HG02623 (cell line): ENCODE measurements around the gene LIF.
"Not testable (repeated sequence)": the region's sequence is repeated elsewhere in the genome, so short reads cannot be mapped to it uniquely, and the experiment has no call there.

Experiments used
- ATAC-seq: cut with Tn5 transposase; IDR thresholded peaks from one replicate; pipeline ENCODE4 v1.9.1; 2021; ENCODE audit warnings: moderate library complexity; ENCODE audit not compliant: unreplicated experiment

Gene LIF

DNA sequence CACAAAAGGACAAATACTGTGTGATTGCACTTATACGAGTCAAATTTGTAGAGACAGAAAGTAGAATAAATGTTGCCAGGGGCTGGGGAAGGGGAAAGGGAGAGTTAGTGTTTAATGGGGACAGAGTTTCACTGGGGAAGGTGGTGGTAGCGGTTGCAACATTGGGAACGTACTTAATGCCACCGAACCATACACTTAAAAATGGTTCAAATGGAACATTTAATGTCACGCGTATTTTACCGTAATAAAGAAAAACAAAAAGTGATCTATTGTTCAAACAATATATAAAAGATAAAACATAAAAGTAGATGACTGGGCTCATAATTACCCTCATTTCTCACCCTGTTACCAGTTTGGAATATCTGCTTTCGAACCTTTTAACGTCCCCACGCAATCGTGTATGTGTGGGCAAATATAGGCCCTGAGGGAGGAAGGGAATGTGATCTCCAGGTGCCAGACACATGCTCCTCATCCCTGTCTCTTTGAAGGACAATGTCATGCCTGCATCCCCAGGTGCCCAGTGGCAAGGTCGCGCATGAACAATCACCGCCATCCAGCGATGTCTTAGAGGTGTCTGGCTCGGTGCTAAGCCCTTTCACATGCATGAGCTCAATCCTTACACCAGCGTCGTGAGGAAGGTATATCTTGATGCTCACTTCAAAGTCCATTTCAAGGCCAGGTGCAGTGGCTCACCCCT lies 35.3 kb downstream of the LIF start:
- ATAC-seq = no peak

DNA sequence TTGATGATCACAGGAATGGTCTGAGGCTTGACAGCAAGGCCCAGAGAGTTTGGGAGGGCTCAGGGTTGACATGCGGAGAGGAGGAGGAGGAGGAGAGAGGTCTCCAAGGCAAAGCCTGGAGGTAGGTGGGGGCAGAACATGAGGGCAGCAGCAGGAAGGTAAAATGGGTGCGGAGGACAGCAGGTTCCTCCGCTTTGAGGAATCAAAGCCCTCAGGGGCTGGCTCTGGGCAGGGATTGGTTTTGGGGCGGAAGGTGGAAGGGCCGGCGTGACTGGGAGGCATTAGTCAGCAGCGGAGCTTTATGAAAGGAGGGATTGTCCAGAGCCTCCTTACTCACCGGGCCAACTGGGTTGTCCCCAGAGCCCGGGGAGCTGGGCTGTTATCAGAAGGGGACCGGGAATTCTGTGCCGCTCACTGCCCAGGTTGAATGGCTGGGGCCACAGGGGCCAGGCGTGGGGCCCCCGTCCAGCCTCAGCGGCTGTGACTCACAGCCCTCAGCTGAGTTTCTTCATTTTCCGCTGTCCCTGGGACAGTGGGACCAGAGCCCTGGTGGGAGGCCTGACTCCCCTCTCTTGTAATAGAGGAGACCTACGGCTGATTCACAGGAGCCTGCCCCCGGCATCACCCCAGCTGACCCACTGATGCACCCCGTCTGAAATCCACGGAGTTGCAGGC lies 36.2 kb downstream of the LIF start:
- ATAC-seq = no peak

DNA sequence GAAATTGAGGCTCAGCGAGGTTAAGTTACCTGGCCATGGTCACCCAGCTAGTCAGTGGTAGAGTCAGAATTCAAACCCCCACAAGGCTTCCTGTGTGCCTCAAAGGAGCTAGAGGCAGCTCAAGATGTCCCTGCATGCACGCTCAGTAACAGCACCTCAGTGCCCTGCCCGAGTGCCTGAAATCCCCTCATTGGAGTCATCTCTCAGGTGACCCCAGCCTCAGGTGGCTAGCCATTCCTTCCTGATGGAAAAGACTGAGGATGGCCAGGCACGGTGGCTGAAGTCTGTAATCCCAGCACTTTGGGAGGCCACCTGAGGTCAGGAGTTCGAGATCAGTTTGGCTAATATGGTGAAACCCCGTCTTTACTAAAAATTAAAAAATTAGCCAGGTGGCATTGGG lies 36.9 kb downstream of the LIF start:
- no peak for ATAC-seq

DNA sequence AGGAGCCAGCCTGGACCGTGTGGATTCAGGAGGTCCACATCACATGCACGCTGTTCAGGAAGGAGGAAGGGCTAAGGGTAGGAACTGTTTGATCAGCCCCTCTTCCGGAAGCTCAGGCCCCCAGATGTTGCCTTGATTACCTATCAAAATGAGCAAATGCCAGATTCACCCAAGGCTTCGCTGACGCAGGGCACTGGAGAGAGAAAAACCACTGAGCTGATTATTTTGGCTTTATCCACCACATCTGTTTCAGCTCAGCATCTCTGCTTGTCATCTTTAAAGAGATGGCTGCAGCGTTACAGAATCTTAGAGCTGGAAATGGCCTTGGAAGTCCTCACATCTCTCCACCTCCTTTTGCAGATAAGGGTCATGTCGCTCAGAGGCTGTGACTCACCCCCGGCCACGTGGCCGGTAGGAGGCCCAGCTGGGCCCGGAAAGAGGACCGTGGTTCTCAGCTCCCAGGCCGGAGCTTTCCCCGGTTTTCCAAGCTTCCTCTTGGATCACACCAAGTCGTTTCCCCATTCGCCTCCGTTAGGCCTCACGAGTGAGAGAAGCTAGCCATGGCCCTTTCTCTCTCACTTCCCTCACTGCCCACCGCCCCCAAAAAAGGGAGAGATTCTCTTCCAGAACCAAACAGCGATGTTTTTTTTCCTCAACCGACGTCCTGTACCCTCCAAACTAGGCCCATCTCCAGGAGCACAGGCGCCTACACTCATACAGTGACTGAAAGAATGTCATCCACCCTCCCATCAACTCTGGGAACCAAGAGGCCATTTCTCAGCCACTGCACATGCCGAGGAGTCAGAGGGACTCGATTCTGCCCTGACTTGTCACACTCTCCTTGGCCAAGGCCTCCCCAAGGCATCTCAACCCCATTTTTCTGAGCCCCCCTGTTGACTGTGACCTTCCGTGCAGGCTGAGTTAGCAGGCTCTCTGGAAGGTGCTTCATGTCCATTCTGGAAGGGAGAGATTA lies 37.6 kb downstream of the LIF start:
- no peak for ATAC-seq

DNA sequence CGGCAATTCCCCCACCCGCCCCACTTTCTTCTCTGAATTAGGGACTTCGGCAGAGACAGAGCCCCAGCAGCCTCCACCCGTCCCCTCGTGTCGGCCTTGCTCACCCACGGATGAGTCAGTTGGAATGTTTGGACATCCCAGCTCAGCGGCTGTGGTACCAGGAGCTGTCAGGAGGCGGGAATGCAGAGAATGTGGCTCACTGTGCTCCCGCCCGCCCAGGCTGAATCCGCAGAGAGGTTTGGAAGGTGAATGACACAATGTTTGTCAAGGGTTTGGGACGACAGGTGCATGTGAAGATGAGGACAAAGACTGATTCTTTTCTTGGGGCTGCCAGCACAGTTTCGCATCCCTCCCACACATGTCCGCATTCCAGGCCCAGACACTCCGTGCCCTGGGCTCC lies 39.6 kb downstream of the LIF start:
- ATAC-seq = no peak

DNA sequence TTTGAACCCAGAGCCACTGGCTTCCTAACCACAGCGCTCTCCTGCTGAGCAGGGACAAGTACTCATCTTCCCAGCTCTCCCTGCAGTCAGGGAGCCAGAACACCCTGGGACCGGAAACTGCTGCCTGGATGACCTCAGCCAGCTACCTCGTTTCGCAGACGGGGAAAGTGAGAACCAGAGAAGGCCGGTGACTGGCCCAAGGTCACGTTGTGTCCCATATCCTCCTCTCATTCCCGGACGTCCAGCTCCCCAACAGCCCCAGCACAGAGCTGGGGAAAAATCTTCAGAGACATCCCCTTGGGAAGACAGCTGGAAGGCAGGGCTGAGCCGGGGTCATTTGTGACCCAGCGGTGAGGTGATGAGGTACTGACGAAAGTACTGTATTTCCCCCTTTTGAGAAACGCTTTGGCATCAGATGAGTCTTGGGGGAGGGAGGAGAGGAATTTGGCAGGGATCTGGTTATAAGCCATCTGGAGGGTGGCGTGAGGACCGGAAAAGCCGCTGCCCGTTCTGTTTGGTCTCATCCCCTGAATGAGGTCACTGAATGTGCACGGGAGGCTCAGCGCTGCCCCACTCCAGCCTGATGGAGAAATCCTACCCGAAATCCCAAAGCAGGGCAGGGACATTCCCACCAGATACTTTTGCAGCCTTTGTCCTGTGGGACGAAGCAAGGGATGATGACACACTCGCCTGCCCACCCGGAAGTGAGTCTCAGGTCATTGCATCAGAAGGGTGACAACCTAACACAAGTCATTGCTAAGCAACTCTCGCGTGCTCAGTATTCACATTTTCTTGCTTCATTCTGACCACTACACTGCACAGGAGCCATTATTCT lies 41.1 kb downstream of the LIF start:
- no peak for ATAC-seq

DNA sequence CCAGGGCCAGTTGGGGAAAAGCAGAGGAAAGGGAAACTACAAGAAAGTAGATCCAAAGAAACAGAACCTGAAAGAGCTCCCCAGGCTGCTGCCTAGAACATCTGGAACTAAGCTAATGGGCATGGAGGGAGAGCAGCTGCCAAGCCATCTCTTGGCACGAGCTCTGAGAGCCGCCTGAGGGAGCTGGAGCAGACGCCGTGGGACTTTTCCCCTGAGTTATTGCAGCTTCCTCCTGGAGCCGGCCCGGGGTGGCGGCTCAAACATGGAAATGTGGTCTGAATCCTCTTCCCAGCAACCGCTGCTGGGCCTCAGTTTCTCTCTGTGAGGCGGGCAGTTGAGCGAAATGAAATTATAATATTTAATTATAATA lies 41.8 kb downstream of the LIF start:
- no peak for ATAC-seq

DNA sequence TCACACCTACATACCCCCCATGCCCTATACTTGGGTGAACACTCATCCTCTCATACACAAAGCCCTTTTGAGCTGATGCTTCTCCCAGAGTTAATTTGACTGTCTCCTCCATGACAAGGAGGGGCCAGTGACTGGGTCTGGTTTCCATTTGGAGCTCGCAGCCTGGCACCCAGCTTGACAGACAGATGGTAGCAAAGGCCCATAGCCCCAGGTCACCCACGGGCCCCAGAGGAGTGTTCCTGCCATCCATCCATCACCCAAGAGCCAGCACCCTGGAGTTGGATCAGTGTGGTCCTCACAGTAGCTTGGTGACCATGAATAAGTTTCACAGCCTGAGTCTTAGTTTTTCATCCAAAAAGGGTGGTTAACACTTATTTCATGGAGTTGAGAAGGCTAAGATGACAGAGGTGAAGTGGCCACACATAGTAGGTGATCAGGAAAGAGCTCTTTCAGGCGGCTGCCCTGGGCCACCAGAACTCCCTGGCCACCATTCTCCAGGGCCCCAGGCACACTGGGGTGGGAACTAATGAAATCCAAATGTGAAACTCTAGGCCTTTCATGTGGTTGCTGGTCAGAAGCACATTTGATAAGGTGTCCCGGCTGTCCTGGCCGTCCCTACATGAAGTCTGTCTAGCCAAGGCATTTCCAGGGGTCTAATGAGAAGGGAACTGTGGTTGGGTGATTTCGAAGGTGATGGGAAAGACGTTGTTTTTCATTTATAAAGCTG lies 42.4 kb downstream of the LIF start:
- no peak for ATAC-seq

DNA sequence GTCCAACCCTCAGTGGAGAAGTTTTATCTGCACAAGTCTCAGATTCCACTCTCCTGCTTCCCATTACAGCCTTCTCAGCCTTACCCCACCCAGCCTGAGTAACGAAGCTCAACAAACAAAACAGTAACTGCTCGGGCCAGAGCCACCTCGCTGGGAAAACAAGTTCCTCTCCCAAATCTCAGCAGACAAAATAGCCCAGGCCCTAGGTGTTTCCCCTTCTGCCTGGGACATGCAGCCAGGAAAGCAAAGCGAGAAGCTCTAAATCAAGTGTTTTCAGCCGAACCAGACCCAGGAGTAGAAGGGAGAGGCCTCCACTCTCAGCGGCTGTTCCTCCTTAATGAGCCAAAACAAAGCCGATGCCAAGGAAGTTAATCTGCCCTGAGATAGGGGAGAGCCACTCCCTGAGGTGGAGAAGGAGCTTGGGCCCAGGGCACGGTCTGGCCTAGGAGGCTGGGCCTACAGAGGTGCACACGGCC lies 44.0 kb downstream of the LIF start:
- ATAC-seq = no peak

DNA sequence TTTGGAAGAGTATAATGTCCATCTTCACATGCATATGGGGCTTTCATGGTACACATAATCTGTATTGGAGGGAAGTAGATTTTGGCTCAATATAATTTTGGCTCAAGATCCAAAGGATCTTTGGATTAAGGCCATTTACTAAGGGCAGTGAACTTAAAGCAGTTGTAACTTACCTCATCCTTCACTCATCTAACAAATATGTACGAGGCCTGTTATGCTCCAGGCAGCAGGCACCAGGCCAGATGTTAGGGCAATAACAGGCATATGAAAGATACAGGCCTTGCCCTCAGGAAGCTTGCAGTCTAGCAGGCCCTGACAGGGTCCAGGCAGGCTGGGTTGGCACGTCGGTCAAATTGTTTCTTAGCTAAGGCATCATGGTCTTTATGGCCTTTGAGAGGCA lies 44.6 kb downstream of the LIF start:
- ATAC-seq = no peak

DNA sequence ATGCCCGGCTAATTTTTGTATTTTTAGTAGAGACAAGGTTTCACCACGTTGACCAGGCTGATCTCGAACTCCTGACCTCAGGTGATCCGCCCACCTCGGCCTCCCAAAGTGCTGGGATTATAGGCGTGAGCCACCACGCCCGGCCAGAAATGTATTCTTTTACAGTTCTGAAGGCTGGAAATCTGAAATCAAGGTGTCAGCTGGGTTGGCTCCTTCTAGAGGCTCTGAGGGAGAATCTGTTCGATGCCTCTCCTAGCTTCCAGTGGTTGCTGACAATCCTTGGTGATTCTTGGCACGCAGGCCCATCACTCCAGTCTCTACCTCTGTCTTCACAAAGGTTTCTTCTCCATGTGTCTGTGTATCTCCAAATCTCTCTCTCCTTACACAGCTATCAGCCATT lies 45.7 kb downstream of the LIF start:
- not testable (repeated sequence) for ATAC-seq

DNA sequence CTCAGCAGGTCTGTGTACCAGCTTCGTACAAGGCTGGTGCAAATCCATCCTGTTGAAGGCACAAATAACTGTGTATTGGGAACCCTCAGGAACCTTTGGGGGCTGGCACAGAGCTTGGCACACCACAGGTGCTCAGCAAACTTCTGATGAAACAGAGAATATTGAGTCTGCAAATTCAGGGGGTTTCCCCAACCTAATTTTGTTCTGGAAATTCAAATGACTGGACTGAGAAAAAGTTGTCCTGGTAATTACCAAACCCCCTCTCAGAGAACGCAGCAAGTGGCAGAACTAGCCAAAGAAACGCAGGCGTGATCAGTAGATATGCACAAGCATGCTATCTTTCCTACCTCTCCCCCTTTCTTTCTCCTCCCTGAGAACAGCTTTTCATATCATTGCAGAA lies 47.6 kb downstream of the LIF start:
- no peak for ATAC-seq

DNA sequence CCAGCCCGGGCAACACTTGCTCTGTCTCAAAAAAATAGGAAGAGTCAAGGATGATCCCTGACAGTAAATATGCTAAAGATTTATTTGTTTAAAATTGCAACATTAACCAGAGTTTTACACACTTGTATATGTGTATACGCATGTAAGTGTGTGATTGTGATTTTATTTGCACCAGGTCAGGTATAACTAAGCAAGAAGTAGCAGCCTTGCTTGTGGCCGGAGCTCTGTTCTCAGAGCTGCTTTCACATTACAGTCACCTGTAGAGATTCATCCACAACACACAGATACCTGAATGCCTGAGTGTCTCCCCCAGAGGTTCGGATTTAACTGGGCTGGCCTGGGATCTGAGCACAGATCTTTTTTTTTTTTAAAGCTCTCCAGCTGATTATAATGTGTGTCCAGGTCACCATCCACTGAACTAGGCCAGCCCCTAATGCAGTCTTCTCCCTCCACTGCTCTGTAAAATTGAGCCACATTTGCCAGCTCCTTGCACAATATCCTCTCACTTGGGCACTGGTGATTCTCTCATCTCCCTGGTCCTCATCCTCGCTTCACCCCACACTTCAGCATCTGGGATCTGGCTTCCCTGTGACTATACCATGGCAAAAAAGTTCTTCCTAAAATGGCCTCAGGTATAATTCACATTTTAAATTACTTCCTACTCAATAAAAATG lies 48.3 kb downstream of the LIF start:
- no peak for ATAC-seq

DNA sequence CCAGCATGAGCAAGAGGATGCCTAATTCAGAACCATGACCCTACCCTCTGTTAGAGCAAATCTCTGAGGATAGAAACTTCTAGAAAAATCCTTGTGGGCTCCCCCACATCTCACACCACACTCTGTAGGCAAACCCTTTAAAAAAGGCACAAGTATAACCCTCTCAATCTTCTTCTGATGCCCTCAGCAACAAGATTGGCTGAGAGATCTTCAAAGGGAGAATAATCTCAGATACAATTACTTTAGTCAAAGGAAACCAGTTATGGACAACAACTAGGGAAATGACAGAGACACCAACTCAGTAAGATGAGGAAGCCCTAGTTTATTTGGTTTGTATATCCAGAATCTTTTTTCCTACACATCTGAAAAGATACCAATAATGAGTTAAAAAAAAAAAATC lies 49.2 kb downstream of the LIF start:
- ATAC-seq = no peak

DNA sequence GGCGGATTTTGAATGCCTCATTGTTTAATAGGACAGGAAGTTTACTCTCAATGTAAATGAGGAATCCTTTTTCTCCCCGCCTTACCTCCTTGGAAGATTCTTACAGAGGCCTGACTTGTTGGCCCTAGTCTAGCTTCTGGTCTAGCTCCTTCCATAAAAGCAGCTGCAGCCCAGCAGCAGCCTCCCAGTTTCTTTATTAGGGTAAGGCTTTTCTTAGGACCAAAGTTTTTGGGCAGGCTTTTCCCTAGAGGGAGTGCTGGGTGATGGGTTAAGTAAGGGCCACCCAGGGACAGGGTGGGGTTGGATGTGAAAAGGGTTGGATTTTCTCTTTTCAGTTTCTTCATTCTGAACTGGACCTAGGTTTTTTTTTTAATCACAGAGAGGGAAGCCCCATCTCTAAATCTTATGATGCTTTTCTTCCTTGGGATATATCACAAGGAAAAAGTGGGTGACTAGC lies 49.7 kb downstream of the LIF start:
- ATAC-seq = no peak

DNA sequence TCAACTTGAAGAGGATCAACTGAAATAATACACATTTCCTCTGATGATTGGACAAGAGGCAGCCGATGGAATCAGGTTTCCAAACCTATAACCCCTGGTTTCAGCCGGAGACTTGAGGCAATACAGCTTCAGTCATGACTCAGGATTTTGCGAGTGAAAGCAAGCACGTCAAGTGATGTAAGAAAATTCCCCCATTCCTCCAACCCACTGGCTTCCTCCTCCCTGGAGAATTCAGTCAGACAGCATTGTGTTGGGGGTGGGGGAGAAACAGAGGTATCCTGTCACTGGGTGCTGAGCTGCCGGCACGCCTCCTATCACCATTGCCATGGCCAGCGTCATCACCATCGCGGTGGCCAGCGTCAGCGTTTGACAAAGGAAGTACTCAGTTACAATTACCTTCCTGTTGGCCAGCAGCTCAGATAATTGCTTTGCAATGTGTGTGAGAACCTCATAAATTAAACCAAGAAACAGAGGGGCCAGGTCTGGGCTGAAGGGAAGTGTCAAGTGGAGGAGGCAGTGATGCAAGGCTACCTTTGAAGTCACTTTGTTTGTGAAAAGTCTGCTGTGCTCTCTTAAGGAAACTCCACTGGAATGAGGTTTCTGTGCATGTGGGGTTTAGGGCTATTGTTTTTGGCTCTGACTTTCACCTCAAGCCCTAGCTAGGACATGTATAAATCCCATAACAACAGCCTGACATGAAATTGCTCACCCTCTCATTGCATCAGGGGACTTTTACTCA lies 50.2 kb downstream of the LIF start:
- ATAC-seq = no peak

DNA sequence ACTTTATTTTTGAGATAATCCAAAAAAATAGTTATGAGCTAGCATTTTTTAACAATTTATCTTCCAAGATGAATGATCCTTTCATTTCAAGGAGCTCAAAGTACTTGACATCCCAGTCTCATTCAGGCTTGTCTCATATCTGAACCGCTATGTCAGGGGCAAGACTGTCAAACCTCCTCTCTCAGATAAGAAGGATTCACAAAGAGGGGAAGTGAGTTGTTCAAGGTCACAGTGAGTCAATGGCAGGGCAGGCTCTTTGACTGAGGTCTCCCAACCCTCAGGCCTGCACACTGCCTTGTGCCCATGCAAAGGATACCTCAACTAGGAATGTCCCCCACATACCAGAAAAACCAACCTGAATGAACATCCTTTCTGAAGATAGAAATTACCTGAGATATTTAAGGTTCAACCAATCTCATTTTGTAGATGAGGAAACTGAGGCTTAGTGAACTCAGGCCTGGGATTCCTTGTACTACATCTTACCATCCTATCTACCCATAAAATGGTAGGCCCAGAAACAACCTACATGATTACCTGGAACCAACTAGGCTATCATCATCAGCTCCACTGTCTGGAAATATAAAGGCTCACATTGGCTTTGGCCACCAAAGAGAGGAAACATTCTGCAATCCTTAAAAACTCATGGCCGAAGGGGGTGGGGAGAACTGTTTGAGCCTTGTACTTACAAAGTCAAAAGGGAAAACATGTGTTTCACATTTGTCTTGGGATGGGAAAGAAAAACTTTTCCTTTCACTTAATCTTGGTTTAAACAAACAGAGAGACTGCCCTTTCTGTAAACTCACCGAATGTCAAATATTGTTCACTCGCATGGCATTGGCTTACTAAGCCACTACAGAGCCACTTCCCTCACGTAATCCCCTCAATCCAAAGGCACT lies 51.1 kb downstream of the LIF start:
- ATAC-seq = no peak
